ENCODE data around the gene REEP2.

DNA sequence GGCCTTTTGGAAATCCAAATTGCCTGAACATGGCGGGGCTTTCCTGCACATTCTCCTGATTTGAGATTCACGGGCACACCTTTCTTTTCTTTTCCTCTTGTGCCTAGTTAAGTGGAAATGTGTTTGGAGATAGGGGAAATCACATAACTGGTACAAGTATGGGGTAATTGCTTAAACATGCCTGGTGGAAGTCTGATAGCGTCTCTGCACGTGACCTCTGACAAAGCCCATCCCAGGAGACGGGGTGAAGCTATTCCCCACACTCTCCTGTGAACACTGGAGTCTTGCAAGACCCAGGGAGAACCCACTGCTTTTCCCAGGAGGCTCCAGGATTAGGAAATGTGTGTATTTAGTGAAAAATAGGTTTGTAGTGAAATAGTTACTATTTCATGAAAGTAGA lies 2.9 kb upstream of the REEP2 start:
- TF ChIP-seq, protein P1, sequence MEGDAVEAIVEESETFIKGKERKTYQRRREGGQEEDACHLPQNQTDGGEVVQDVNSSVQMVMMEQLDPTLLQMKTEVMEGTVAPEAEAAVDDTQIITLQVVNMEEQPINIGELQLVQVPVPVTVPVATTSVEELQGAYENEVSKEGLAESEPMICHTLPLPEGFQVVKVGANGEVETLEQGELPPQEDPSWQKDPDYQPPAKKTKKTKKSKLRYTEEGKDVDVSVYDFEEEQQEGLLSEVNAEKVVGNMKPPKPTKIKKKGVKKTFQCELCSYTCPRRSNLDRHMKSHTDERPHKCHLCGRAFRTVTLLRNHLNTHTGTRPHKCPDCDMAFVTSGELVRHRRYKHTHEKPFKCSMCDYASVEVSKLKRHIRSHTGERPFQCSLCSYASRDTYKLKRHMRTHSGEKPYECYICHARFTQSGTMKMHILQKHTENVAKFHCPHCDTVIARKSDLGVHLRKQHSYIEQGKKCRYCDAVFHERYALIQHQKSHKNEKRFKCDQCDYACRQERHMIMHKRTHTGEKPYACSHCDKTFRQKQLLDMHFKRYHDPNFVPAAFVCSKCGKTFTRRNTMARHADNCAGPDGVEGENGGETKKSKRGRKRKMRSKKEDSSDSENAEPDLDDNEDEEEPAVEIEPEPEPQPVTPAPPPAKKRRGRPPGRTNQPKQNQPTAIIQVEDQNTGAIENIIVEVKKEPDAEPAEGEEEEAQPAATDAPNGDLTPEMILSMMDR (IDR thresholded peaks at IDR 0.05; ENCODE audit: low read length): no peak
- no peak for TF ChIP-seq EZH2 (IDR thresholded peaks at IDR 0.05; ENCODE audit: borderline replicate concordance, low read length)
